CD4-positive, alpha-beta T cell (primary cell): ENCODE data around the gene HSPA14. TPM values are rescaled to one million over a fixed set of nuclear protein-coding genes. Genes with fewer than 3 reads are reported as not detected.

ENCODE experiments used
- ATAC-seq: fragments of 200-7000 bp; cut with Tn5 transposase; one replicate; pipeline ENCODE4 v1.10.0; 2022; ENCODE audit warnings: mild to moderate bottlenecking; ENCODE audit not compliant: poor library complexity
- CTCF ChIA-PET: fragments of 350-600 bp; sonication (Branson Sonifier 250); formaldehyde crosslinking; loops from one replicate; lab custom pipeline; 2021; ENCODE audit warnings: antibody characterized with exemption, inconsistent platforms; lab: Charles Lee
- POLR2A ChIA-PET: fragments of 350-600 bp; sonication (Branson Sonifier 250); formaldehyde crosslinking; loops from one replicate; lab custom pipeline; 2021; ENCODE audit warnings: antibody characterized with exemption, inconsistent platforms; lab: Charles Lee
- DNase-seq, 14 experiments: peaks; one replicate each; pipeline ENCODE4 v3.0.0-alpha.2; 2013 to 2020; ENCODE audit warnings: mixed read lengths in 2 of 14
- H3K27ac ChIP-seq, 2 donors: one replicate each; pipeline versions ENCODE4 v1.5.1 to v1.7.0; 2013; ENCODE audit warnings: low read length in 2 of 2, low read depth in 1 of 2, mild to moderate bottlenecking in 1 of 2
- H3K27me3 ChIP-seq, 2 experiments: 1 replicate in 1 of 2; 2 replicates in 1 of 2; pipeline versions ENCODE4 v1.6.1 to v1.7.0; 2013; ENCODE audit warnings: low read length in 2 of 2, control low read depth in 1 of 2, mild to moderate bottlenecking in 1 of 2, moderate library complexity in 1 of 2; ENCODE audit not compliant: insufficient read depth in 2 of 2, control insufficient read depth in 1 of 2
- H3K36me3 ChIP-seq: one replicate; pipeline ENCODE4 v1.6.1; 2013; ENCODE audit warnings: low read length, control low read depth; ENCODE audit not compliant: insufficient read depth
- H3K4me1 ChIP-seq: one replicate; pipeline ENCODE4 v1.6.1; 2013; ENCODE audit warnings: low read length, control low read depth; ENCODE audit not compliant: insufficient read depth
- H3K4me3 ChIP-seq: one replicate; pipeline ENCODE4 v1.5.1; 2013; ENCODE audit warnings: mild to moderate bottlenecking, low read length, moderate library complexity
- H3K9me3 ChIP-seq, 2 experiments: 1 replicate in 1 of 2; 2 replicates in 1 of 2; pipeline versions ENCODE4 v1.6.1 to v1.7.0; 2013; ENCODE audit warnings: low read length in 2 of 2, mild to moderate bottlenecking in 2 of 2, control low read depth in 1 of 2, moderate library complexity in 1 of 2; ENCODE audit not compliant: control insufficient read depth in 1 of 2, insufficient read depth in 1 of 2
- H3K27ac Mint-ChIP-seq: one replicate; pipeline ENCODE4 v1.8.0; 2020; ENCODE audit warnings: mixed read lengths
- H3K27me3 Mint-ChIP-seq: one replicate; pipeline ENCODE4 v1.8.0; 2021; ENCODE audit warnings: mixed read lengths
- H3K36me3 Mint-ChIP-seq: one replicate; pipeline ENCODE4 v1.8.0; 2021; ENCODE audit warnings: low read depth, mixed read lengths
- H3K4me1 Mint-ChIP-seq: one replicate; pipeline ENCODE4 v1.8.0; 2021; ENCODE audit warnings: low read depth, mixed read lengths
- H3K4me3 Mint-ChIP-seq: one replicate; pipeline ENCODE4 v1.8.0; 2020; ENCODE audit warnings: mild to moderate bottlenecking, mixed read lengths
- H3K9me3 Mint-ChIP-seq: one replicate; pipeline ENCODE4 v1.8.0; 2020; ENCODE audit warnings: mixed read lengths
- intact Hi-C, 2 experiments: fragments of 100-400 bp; cut with DNase I in 1 of 2; cut with micrococcal nuclease in 1 of 2; formaldehyde crosslinking; loops; one replicate each; pipeline versions ENCODE4 v1.15.1 to v1.9.0; 2023 to 2025; cut with DNase I, micrococcal nuclease
- total RNA-seq, 174 experiments: library from RNA in 2 of 174; stranded (reverse) in 2 of 174; gene quantifications; one replicate each; pipeline ENCODE4 v1.2.3 and lab custom pipeline; 2021 to 2026
- TF ChIP-seq, protein P1 (sequence below): fragments of 200-600 bp; IDR thresholded peaks from one replicate; pipeline ENCODE4 v1.8.0; 2022; ENCODE audit warnings: antibody characterized with exemption, mild to moderate bottlenecking

Gene HSPA14
- total RNA-seq, 2 experiments from 2014 or later = 29.1 to 33.4 TPM

DNA sequence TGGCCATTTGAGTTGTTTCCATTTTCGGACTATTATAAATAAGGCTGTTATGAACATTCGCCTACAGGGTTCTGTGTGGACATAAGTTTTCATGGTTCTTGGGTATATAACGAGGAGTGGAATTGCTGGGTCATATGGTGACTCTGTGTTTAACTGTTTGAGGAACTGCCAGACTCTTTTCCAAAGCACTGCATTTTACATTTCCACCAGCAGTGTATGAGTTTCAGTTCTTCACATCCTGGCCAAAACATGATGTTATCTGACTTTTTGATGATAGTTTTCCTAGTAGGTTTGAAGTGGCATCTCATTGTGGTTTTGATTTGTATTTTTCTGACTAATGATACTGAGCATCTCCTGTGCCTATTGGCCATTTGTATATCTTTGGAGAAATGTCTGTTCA is 46.0 kb downstream of the HSPA14 start:
- H3K36me3 ChIP-seq = no peaks in the 10 kb centered on the region
- Mint-ChIP-seq H3K27me3 (no peaks in the 10 kb centered on the region), H3K4me3 (no peak overlapping the region), H3K27ac (no peak overlapping the region), H3K36me3 (peaks cover 5% of the 10 kb centered on the region), H3K4me1 (peaks cover 27% of the 10 kb centered on the region), H3K9me3 (no peaks in the 10 kb centered on the region)
- H3K4me1 ChIP-seq = peaks cover 10% of the 10 kb centered on the region
- no peak overlapping the region for H3K4me3 ChIP-seq
- no peaks in the 10 kb centered on the region for H3K9me3 ChIP-seq
- no peaks in the 10 kb centered on the region for H3K27me3 ChIP-seq
- DNase-seq = no peak
- intact Hi-C loops = no loop called here
- ATAC-seq = no peak
- ChIA-PET POLR2A (no interaction called here), CTCF (interaction anchor here (1.9 kb wide), 1 partner anchor 69 kb away, joined by 5 read pairs; the partner anchor contains the start of gene DCLRE1C)
- TF ChIP-seq, protein P1, sequence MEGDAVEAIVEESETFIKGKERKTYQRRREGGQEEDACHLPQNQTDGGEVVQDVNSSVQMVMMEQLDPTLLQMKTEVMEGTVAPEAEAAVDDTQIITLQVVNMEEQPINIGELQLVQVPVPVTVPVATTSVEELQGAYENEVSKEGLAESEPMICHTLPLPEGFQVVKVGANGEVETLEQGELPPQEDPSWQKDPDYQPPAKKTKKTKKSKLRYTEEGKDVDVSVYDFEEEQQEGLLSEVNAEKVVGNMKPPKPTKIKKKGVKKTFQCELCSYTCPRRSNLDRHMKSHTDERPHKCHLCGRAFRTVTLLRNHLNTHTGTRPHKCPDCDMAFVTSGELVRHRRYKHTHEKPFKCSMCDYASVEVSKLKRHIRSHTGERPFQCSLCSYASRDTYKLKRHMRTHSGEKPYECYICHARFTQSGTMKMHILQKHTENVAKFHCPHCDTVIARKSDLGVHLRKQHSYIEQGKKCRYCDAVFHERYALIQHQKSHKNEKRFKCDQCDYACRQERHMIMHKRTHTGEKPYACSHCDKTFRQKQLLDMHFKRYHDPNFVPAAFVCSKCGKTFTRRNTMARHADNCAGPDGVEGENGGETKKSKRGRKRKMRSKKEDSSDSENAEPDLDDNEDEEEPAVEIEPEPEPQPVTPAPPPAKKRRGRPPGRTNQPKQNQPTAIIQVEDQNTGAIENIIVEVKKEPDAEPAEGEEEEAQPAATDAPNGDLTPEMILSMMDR = no peak
- no peak overlapping the region for H3K27ac ChIP-seq

DNA sequence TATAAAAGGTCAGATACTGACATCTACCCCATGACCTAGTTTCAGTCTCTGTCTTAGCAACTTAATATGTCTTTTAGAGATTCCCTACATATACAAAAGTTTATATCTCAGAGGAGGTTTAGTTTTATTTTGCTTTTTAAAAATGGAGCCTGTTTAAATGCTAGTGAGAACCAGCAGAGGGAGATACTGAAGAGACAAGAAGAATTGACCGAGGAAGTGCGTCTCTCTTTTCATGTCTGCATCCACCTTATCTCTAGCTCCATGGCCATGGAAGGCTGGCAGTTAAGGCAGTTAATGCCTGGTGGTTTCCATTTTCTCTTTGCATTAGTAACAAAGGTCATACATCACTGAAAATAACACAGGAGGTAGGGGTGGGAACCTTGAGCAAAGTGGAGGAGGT is 51.2 kb downstream of the HSPA14 start:
- no peak overlapping the region for H3K4me3 ChIP-seq
- no peaks in the 10 kb centered on the region for H3K27me3 ChIP-seq
- H3K9me3 ChIP-seq = no peaks in the 10 kb centered on the region
- H3K27me3 Mint-ChIP-seq = no peaks in the 10 kb centered on the region
- no peak overlapping the region for H3K4me3 Mint-ChIP-seq
- H3K36me3 ChIP-seq = no peaks in the 10 kb centered on the region
- no peaks in the 10 kb centered on the region for H3K36me3 Mint-ChIP-seq
- TF ChIP-seq, protein P1 = peak; percentile 33
- H3K4me1 Mint-ChIP-seq = peaks cover 6% of the 10 kb centered on the region
- no peak overlapping the region for H3K27ac Mint-ChIP-seq
- DNase-seq = peak in 3 of 14 experiments; percentile 28 to 49 (median 38)
- ChIA-PET POLR2A (interaction anchor here (1.9 kb wide), 1 partner anchor 65 kb away, joined by 9 read pairs; the partner anchor contains the start of gene DCLRE1C), CTCF (interaction anchor here (0.9 to 1.9 kb wide), 4 partner anchors 10 to 16 kb away, joined by 3 to 9 read pairs (median 3); partner anchors contain the start of gene SUV39H2)
- no peak overlapping the region for H3K27ac ChIP-seq
- intact Hi-C loops = loop anchor here (5.0 kb wide), 2 partner anchors 83 to 218 kb away; no protein-coding TSS in a partner anchor
- ATAC-seq = peak; percentile 63
- no peaks in the 10 kb centered on the region for H3K9me3 Mint-ChIP-seq
- no peaks in the 10 kb centered on the region for H3K4me1 ChIP-seq

DNA sequence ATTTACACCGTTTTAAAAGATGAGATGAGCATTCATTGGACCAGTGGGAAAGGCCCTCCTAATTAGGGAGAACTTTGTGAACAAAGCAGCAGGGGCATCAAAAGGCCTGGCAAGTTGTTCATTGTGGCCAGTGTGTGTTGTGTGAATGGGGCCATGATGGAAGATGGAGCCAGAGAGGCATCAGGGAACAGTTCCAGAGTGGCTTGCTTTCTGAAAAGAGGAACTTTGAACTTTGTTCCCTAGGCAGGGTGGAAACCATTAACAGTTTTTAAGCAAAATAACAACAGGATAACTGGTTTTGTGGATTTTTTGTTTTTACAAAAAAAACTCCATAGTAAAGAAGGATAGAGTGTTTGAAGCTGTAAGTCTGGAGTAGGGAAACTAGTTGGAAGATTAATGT is 53.0 kb downstream of the HSPA14 start:
- DNase-seq (no peak), ATAC-seq (no peak)
- Histone ChIP-seq H3K36me3 (no peaks in the 10 kb centered on the region), H3K9me3 (no peaks in the 10 kb centered on the region), H3K4me1 (no peaks in the 10 kb centered on the region), H3K4me3 (no peak overlapping the region), H3K27ac (no peak overlapping the region), H3K27me3 (no peaks in the 10 kb centered on the region)
- Mint-ChIP-seq H3K4me1 (peaks cover 6% of the 10 kb centered on the region), H3K36me3 (no peaks in the 10 kb centered on the region), H3K9me3 (no peaks in the 10 kb centered on the region), H3K27me3 (no peaks in the 10 kb centered on the region), H3K4me3 (no peak overlapping the region), H3K27ac (no peak overlapping the region)
- TF ChIP-seq, protein P1 = no peak
- intact Hi-C loops = loop anchor here in 1 of 2 experiments (5.0 kb wide), 1 partner anchor 76 kb away; no protein-coding TSS in a partner anchor
- CTCF ChIA-PET = interaction anchor here (1.0 kb wide), 1 partner anchor 8 kb away, joined by 3 read pairs; no protein-coding TSS in a partner anchor
- POLR2A ChIA-PET = no interaction called here
